Left forelimb (tissue), 1 donor: ENCODE data around the gene MUC4.
"Not testable (repeated sequence)": the region's sequence is repeated elsewhere in the genome, so short reads cannot be mapped to it uniquely, and the experiment has no call there.

Source experiments
- DNase-seq: peaks from one replicate; pipeline ENCODE4 v3.0.0-alpha.2; 2018; ENCODE audit warnings: low spot score

Gene MUC4

GRCh38 chr3:195760345-195761122 is 51.2 kb downstream of the MUC4 start:
- DNase-seq = peak; percentile 74

- no peak for DNase-seq
Measured at GRCh38 chr3:195758721-195759353, 52.9 kb downstream of the MUC4 start.

- no peak for DNase-seq
Measured at GRCh38 chr3:195757827-195758226, 53.9 kb downstream of the MUC4 start.

GRCh38 chr3:195757438-195757770 is 54.3 kb downstream of the MUC4 start:
- DNase-seq = peak; percentile 63

GRCh38 chr3:195755791-195756676 is 55.7 kb downstream of the MUC4 start:
- DNase-seq = no peak

GRCh38 chr3:195755391-195755790 is 56.3 kb downstream of the MUC4 start:
- DNase-seq = no peak

GRCh38 chr3:195754906-195755305 is 56.8 kb downstream of the MUC4 start:
- no peak for DNase-seq

GRCh38 chr3:195754141-195754540 is 57.6 kb downstream of the MUC4 start:
- peak; percentile 38 for DNase-seq

GRCh38 chr3:195753581-195753980 is 58.1 kb downstream of the MUC4 start:
- DNase-seq = no peak

- no peak for DNase-seq
Measured at GRCh38 chr3:195752546-195753331, 59.0 kb downstream of the MUC4 start.

- DNase-seq = no peak
Measured at GRCh38 chr3:195752066-195752465, 59.7 kb downstream of the MUC4 start.

- no peak for DNase-seq
Measured at GRCh38 chr3:195751560-195751959, 60.2 kb downstream of the MUC4 start.

GRCh38 chr3:195750797-195751520 is 60.8 kb downstream of the MUC4 start:
- DNase-seq = no peak

- not testable (repeated sequence) for DNase-seq
Measured at GRCh38 chr3:195749101-195749500, 62.6 kb downstream of the MUC4 start.

- DNase-seq = peak; percentile 49
Measured at GRCh38 chr3:195748661-195749060, 63.1 kb downstream of the MUC4 start.

GRCh38 chr3:195746751-195747150 is 65.0 kb downstream of the MUC4 start:
- DNase-seq = no peak

- DNase-seq = no peak
Measured at GRCh38 chr3:195746346-195746745, 65.4 kb downstream of the MUC4 start.

- no peak for DNase-seq
Measured at GRCh38 chr3:195744437-195744836, 67.3 kb downstream of the MUC4 start.

GRCh38 chr3:195739561-195740111 is 72.1 kb downstream of the MUC4 start:
- no peak for DNase-seq

- DNase-seq = no peak
Measured at GRCh38 chr3:195738274-195739044, 73.3 kb downstream of the MUC4 start.
